Measurements from ENCODE around the gene RFC3.
"Not testable (repeated sequence)": the region's sequence is repeated elsewhere in the genome, so short reads cannot be mapped to it uniquely, and the experiment has no call there.

The RFC3 gene

DNA sequence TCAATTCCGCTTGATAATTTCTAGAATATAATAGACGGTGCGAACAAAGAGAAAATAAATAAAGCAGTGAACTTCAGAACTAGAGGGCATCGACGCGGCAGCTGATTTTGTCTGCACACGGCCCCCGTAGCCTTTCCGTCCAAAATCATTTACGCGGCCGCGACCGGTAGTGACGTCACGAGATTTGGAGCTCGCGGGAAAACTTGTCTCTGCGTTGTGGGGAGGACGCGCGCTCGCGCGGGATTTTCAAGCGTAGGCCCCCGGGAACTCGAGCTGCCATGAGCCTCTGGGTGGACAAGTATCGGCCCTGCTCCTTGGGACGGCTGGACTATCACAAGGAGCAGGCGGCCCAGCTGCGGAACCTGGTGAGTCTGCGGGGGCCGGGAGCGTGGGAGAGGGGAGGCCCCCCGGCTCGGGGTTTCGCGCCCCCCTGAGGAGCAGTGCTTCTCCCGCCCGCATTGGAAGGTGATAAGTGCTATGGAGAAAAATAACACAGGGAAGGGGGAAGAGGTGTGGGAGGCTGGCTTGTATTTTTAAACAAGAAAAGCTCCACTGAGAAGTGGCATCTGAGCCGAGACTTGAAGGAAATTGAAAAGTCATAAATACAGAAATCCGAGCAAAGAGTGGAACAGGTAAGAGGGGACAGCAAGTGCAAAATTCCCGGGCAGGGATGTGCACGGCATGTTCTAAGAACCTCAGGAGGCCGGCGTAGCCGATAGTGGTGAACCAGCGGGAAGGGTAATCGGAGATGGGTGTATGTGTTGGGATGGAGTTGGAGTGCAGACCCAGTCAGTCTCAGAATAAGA is at the start of gene RFC3:
Gene RFC3, plus strand, starts transcription at position 249 of the 806 bp plus-strand sequence. Its CDS starts 30 bp downstream, at position 279.
- peak; percentile 84 to 90 (median 84) for DNase-seq (ENCODE audit: low read depth in 4 of 4, low spot score in 1 of 4)

- DNase-seq (ENCODE audit: low read depth in 4 of 4, low spot score in 1 of 4) = no peak
Observed at GRCh38 chr13:33771296-33771695, 46.7 kb upstream of the RFC3 start.

DNA sequence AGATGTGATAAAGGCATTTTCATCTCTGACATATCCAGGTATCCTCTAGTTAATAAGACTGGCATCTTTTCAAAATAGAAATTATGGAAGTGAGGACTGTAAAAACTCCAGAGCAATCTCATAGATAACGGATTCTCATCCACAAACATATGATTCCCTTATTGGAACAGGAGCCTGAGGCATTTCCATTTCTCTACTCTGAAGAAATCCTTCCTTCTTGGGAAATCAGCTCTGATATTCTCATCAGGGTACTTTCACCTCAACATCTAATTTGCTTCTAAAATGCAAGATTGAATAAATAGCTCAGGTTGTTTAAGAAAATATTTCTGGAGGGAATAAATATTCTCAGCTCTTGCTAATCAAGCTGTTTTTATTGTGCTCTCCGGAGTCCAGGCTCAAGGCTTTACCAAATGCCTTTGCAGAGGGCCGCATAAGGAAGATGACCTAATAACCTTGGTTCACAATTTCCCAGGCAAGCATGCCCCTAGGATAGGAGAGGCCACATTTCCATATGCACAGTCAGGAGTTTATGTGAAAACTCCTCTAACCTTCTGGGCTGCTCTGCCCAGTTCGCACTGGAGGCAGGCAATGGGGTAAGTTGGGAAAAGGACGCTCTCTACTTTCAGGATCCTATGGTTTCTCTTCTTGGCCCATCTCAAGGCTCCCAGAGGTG is 44.0 kb upstream of the RFC3 start:
- no peak for DNase-seq (ENCODE audit: low read depth in 4 of 4, low spot score in 1 of 4)

GRCh38 chr13:33775339-33776108 is 42.4 kb upstream of the RFC3 start:
- DNase-seq (ENCODE audit: low read depth in 4 of 4, low spot score in 1 of 4) = no peak

DNA sequence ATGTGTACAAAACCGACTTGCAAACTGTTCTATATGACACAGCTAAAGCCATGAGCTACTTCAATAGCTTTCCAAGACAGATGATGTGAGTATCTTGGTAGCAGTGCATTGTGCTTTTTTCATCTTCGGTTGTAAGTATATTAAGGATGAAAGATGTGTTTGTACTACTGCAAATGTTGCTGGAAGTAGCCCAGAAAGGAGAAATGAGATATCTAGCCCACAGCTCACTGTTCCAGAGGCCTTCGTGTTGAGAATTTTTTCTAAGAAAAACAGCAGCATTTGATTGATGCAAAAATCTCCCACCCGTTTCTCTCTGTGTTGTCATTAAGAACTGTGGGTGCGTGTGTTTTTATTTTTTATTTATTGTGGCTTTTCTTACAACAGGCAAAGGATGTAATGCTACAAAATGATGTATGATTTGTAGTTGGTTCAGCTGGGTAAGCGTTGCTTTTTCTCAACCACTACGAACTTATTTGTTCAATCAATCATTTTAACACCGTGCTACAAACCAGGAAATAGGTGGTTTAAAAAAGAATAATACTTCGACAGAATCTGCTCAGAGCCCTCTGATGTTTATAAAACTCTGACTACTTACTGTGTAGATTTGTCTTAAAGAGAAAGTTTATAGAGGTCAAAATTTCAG is 41.6 kb upstream of the RFC3 start:
- DNase-seq (ENCODE audit: low read depth in 4 of 4, low spot score in 1 of 4) = no peak

GRCh38 chr13:33782631-33783030 is 35.3 kb upstream of the RFC3 start:
- DNase-seq (ENCODE audit: low read depth in 4 of 4, low spot score in 1 of 4) = no peak

DNA sequence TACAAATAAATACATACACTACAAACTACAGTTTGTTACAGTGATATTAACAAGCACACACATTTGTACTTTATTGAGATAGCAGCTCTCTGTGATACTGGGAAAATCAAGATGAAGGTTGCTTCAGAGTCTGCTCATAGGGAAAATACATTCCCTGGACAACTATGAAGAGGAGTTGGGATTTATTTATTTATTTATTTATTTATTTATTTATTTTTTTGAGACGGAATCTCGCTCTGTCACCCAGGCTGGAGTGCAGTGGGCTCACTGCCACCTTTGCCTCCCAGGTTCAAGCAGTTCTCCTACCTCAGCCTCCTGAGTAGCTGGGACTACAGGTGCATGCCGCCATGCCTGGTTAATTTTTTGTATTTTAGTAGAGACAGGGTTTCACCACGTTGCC is 34.7 kb upstream of the RFC3 start:
- DNase-seq (ENCODE audit: low read depth in 4 of 4, low spot score in 1 of 4) = not testable (repeated sequence)

DNA sequence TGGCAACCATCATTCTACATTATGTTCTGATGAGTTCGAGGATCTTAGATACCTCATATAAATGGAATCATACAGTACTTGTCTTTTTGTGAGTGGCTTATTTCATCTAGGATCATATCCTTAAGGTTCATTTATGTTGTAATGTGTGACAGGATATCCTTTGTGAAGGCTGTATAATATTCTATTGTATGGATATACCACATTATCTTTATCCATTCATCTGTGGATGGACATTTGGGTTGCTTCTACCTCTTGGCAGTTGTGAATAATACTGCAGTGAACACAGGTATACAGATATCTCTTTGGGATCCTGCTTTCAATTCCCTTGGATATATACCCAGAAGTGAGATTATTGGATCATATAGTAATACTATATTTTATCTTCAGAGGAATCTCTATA is 33.2 kb upstream of the RFC3 start:
- no peak for DNase-seq (ENCODE audit: low read depth in 4 of 4, low spot score in 1 of 4)

- DNase-seq (ENCODE audit: low read depth in 4 of 4, low spot score in 1 of 4) = no peak
Observed at GRCh38 chr13:33785384-33785783, 32.6 kb upstream of the RFC3 start.

DNA sequence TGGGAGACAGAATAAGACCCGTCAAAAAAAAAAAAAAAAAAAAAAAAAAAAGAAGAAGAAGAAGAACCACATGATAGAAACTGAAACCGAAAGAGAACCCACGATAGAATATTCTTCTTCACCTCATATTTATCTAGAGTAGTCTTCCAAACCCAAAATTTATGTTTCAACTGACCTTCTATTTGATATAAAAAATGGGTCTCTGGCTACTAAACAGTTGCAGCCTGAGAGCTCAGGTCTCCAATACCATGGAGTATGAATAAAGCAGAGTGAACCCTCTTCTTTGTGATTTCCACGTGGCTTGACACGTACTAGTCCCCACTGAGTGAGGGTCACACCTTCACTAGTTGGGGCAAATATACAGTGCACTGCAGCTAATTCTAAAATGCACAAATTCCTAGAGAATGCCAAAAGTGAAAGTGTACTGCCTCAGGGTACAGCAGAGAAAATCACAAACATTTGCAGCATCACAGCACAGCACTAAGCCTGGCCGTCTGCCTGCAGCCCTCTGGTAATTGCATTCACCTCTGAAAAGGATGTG is 30.8 kb upstream of the RFC3 start:
- no peak for DNase-seq (ENCODE audit: low read depth in 4 of 4, low spot score in 1 of 4)

GRCh38 chr13:33789066-33789606 is 28.8 kb upstream of the RFC3 start:
- no peak for DNase-seq (ENCODE audit: low read depth in 4 of 4, low spot score in 1 of 4)

GRCh38 chr13:33789739-33790138 is 28.2 kb upstream of the RFC3 start:
- no peak for DNase-seq (ENCODE audit: low read depth in 4 of 4, low spot score in 1 of 4)

DNA sequence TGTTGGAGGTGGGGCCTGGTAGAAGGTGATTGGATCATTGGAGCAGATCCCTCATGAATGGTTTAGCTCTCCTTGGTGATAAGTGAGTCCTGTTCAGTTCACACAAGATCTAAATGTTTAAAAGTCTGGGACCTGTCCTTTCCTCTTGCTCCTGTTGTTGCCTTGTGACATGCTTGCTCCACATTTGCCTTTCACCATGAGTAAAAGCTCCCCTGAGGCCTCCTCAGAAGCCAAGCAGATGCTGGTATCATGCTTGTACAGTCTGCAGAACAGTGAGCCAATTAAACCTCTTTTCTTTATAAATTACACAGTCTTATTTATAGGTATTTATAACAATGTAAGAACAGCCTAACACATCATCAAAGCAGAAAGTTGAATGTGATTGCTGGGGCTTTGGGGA is 24.2 kb upstream of the RFC3 start:
- DNase-seq (ENCODE audit: low read depth in 4 of 4, low spot score in 1 of 4) = no peak

GRCh38 chr13:33794576-33794975 is 23.4 kb upstream of the RFC3 start:
- DNase-seq (ENCODE audit: low read depth in 4 of 4, low spot score in 1 of 4) = no peak

DNA sequence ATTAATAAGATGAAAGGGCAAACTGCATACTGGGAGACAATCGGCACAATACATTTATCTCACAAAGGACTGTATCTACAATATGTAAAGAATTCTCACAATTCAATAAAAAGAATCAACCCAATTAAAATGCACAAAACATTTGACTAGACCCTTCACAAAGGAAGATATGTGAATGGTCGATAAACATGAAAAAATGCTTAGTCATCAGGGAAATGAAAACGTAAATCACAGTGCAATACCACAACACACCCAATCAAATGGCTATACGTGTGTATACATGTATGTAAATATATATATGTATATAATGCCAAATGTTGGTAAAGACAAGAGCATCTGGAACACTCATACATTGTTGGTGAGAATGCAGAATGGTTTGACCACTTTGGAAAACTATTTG is 21.9 kb upstream of the RFC3 start:
- no peak for DNase-seq (ENCODE audit: low read depth in 4 of 4, low spot score in 1 of 4)

- DNase-seq (ENCODE audit: low read depth in 4 of 4, low spot score in 1 of 4) = no peak
Observed at GRCh38 chr13:33797622-33798021, 20.3 kb upstream of the RFC3 start.

DNA sequence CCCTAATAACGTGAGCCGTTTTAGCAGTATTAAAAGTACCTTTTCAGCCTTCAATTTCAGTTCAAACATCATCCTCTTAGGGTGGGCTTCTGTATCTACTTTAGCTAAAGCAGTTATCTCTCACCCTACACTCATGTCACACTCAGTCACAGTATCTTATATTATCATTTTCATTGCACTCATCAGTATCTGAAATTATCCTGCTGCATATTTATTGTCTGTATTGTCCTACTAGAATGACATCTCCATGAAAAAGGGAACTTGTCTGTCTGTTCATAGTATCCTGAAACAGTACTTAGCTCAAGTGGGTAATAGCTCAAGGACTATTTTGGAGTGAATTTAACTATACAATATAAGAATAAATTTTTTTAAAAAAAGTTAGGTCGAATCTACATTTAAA is 19.9 kb upstream of the RFC3 start:
- no peak for DNase-seq (ENCODE audit: low read depth in 4 of 4, low spot score in 1 of 4)

DNA sequence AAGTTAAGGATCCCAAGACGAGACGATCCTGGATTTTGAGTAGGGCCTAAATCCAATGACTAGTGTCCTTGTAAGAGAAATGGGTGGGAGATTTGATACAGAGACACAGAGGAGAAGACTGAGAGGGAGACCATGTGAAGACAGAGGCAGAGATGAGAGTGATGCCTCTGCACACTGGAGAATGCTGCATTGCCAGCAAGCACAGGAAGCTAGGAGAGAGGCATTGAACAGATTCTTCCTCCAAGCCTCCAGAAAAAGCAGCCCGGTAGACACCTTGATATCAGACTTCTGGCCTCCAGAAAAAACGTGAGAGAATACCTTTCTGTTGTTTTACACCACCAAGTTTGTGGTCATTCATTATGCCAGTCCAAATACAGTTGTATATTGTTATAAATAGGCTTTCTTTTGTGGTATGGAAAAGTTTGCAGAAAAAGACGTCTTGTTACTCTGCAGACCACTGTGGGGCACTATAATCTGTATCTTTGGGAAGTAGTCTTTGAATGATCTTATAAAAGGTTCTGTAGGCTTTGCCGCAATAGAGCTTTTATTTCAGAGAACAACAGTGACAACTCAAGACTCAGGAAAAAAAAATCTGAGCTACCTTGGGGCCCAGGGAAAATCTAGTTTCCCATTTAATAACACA is 17.9 kb upstream of the RFC3 start:
- DNase-seq (ENCODE audit: low read depth in 4 of 4, low spot score in 1 of 4) = no peak

GRCh38 chr13:33800646-33801186 is 17.2 kb upstream of the RFC3 start:
- DNase-seq (ENCODE audit: low read depth in 4 of 4, low spot score in 1 of 4) = no peak
